ENCODE results near the gene GRN. TPM values are rescaled to one million over a fixed set of nuclear protein-coding genes. Genes with fewer than 3 reads are reported as not detected.

Gene GRN
- total RNA-seq, 3 donors from 2014 or later (not counting 1 experiment from before 2014, with no cell fraction given), result 42.4 to 69.8 (median 55.6) TPM

DNA sequence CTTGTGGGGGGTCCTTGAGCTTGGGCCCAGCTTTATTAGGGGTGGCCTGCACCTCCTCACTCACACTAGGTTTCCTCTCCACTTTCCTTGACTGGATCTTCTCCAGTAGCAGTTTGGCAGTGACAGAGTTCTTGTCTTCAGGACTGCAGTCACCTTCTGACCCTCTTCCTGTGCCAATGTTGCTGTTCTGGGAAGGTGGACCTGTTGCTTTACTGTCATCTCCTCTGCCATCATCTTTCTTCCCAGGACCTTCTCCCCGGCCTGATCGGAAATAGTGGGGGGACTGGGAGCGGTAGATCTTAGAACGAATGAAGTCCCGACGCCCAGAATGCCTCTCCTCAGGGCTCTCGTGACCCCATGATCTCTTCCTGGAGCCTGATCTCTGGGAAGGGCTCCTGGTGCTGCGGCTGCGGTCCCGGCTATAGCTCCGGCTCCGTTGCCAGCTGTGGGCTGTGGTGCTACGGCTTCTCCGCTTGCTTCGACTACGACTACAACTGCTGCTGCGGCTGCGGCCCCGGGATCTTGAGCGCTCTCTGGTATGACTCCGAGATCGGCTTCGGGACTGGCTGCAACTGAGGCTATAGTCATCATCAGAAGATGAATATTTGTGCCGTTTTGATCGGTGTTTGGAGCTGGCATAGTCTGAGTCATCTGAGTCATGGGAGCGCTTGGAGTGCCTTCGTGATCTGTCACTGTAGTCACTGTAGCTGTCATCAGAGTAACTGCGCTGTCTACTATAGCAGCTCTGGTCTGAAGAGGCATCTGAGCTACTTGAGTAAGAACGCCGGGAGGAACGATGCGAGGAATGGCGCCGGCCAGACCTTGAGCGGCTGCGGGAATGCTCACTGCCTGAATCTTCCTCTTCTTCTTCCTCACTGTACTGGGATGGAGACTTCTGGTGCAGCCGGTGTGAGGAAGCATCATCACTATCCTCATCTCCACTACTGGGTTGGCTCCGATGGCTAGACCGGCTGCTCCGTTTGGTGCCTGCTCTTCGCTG, 53.9 kb downstream of the GRN start:
- ATAC-seq (no peak), DNase-seq (no peak)
- Mint-ChIP-seq H3K4me3 (no peak overlapping the region), H3K27me3 (ENCODE audit: low read depth in 2 of 2) (no peaks in the 10 kb centered on the region), H3K9me3 (no peaks in the 10 kb centered on the region), H3K36me3 (peaks cover 11% of the 10 kb centered on the region), H3K4me1 (peaks cover 11 to 19% of the 10 kb centered on the region in 2 donors), H3K27ac (peak overlapping the region in 1 of 2 donors; percentile 76)
- Histone ChIP-seq H3K27ac (ENCODE audit: low read length) (no peak overlapping the region), H3K9me3 (ENCODE audit: control insufficient read depth, insufficient read depth, low read length) (no peaks in the 10 kb centered on the region), H3K36me3 (ENCODE audit: control insufficient read depth, insufficient read depth, low read length) (peaks cover 46% of the 10 kb centered on the region), H3K4me3 (ENCODE audit: low read length) (no peak overlapping the region), H3K27me3 (ENCODE audit: control insufficient read depth, insufficient read depth, low read length) (no peaks in the 10 kb centered on the region), H3K4me1 (ENCODE audit: control insufficient read depth, insufficient read depth, low read length) (no peaks in the 10 kb centered on the region)
- intact Hi-C loops (cut with micrococcal nuclease), result no loop called here
- TF ChIP-seq, protein P1, sequence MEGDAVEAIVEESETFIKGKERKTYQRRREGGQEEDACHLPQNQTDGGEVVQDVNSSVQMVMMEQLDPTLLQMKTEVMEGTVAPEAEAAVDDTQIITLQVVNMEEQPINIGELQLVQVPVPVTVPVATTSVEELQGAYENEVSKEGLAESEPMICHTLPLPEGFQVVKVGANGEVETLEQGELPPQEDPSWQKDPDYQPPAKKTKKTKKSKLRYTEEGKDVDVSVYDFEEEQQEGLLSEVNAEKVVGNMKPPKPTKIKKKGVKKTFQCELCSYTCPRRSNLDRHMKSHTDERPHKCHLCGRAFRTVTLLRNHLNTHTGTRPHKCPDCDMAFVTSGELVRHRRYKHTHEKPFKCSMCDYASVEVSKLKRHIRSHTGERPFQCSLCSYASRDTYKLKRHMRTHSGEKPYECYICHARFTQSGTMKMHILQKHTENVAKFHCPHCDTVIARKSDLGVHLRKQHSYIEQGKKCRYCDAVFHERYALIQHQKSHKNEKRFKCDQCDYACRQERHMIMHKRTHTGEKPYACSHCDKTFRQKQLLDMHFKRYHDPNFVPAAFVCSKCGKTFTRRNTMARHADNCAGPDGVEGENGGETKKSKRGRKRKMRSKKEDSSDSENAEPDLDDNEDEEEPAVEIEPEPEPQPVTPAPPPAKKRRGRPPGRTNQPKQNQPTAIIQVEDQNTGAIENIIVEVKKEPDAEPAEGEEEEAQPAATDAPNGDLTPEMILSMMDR (IDR thresholded peaks at IDR 0.05), result no peak
- WGBS (ENCODE audit: insufficient coverage), result 98% methylated on average over 41 of the region's 41 CpGs

DNA sequence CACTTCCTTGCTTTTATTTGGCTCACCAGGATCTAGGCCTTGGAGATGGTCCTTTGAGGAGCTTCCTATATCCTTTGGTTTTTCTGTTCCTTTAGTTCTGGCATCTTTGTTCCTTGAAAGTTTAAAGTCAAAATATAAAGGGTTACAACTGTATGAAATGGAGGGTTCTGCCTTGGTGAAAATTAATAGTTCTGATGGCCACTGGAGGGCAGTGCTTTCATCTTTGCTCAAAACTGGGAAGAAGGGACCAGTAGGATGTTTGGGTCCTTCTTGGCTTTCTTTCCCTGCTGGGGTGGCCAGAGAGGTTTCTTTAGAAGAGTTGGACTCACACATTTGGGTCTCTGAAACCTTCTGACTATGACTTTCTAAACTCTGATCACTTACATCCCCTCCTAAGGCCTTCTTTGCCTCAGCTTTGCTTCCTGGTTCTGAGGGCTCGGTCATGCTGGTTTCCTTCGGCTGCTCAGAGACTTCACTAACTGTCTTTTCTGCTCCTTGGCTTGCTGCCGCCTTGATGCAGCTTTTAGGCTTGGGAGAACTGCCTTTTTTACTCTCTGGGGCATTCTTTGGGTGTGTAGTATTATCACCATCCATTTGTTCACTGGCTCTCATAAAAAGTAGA, 55.2 kb downstream of the GRN start:
- Histone ChIP-seq H3K36me3 (ENCODE audit: control insufficient read depth, insufficient read depth, low read length) (peaks cover 49% of the 10 kb centered on the region), H3K27ac (ENCODE audit: low read length) (peak overlapping the region; percentile 26), H3K4me3 (ENCODE audit: low read length) (no peak overlapping the region), H3K27me3 (ENCODE audit: control insufficient read depth, insufficient read depth, low read length) (no peaks in the 10 kb centered on the region), H3K4me1 (ENCODE audit: control insufficient read depth, insufficient read depth, low read length) (no peaks in the 10 kb centered on the region), H3K9me3 (ENCODE audit: control insufficient read depth, insufficient read depth, low read length) (no peaks in the 10 kb centered on the region)
- TF ChIP-seq, protein P1 (IDR thresholded peaks at IDR 0.05), result peak; percentile 60
- ATAC-seq (peak; percentile 50 to 77 (median 74)), DNase-seq (no peak)
- H3K9me3 Mint-ChIP-seq, result no peaks in the 10 kb centered on the region
- H3K4me1 Mint-ChIP-seq, result peaks cover 11 to 13% of the 10 kb centered on the region in 2 donors
- intact Hi-C loops (cut with micrococcal nuclease), result loop anchor here (1.0 to 5.0 kb wide), 3 partner anchors 37 to 123 kb away; partner anchors contain the start of gene GPATCH8
- no peak overlapping the region for H3K4me3 Mint-ChIP-seq
- H3K36me3 Mint-ChIP-seq, result peaks cover 11% of the 10 kb centered on the region
- no peaks in the 10 kb centered on the region for H3K27me3 Mint-ChIP-seq (ENCODE audit: low read depth in 2 of 2)
- peak overlapping the region; percentile 76 to 79 for H3K27ac Mint-ChIP-seq
- 79% methylated on average over 3 of the region's 3 CpGs for WGBS (ENCODE audit: insufficient coverage)

Other genes starting within 250 kb of the GRN start
- gene HDAC5, start 221.7 kb upstream of the GRN start, total RNA-seq, result 100 to 1,000 TPM in 1 of 3 donors, 10 to 100 TPM in 2; 79.2 to 100 (median 91.9) TPM
- gene HROB, start 203.4 kb upstream of the GRN start, total RNA-seq, result 1 to 10 TPM; 1.9 to 4.4 (median 2.4) TPM
- gene ASB16, start 174.6 kb upstream of the GRN start, total RNA-seq, result not detected
- gene TMUB2, start 158.3 kb upstream of the GRN start, total RNA-seq, result 10 to 100 TPM; 40.4 to 48.2 (median 41.0) TPM
- 100 to 1,000 TPM in 2 of 3 donors, 10 to 100 TPM in 1; 87.6 to 112 (median 109) TPM for gene ATXN7L3, start 145.4 kb upstream of the GRN start, total RNA-seq
- gene UBTF, start 125.6 kb upstream of the GRN start, total RNA-seq, result 100 to 1,000 TPM; 132 to 169 (median 168) TPM
- not detected for gene SLC4A1, start 77.2 kb upstream of the GRN start, total RNA-seq
- gene RUNDC3A, start 36.7 kb upstream of the GRN start, total RNA-seq, result under 1 TPM in 2 of 3 donors, not detected in 1; 0.31 to 0.48 TPM
- 100 to 1,000 TPM in 1 of 3 donors, 10 to 100 TPM in 2; 82.4 to 105 (median 97.9) TPM for gene SLC25A39, start 20.5 kb upstream of the GRN start, total RNA-seq
- under 1 TPM; 0.20 to 0.43 (median 0.24) TPM for gene FAM171A2, start 18.6 kb downstream of the GRN start, total RNA-seq
- gene ITGA2B, start 44.3 kb downstream of the GRN start, total RNA-seq, result 10 to 100 TPM in 2 of 3 donors, 1 to 10 TPM in 1; 8.8 to 32.9 (median 32.6) TPM
- gene GPATCH8, start 158.1 kb downstream of the GRN start, total RNA-seq, result 100 to 1,000 TPM; 104 to 111 (median 109) TPM
- under 1 TPM; 0.27 to 0.55 (median 0.33) TPM for gene FZD2, start 212.2 kb downstream of the GRN start, total RNA-seq

Measured in natural killer cell (primary cell).